Transverse colon (tissue), 4 donors: Measurements from ENCODE around the gene VAV2. TPM values are rescaled to one million over a fixed set of nuclear protein-coding genes. Genes with fewer than 3 reads are reported as not detected.

Experiments
- DNase-seq: peaks from one replicate; pipeline ENCODE4 v3.0.0-alpha.2; 2019
- H3K27ac ChIP-seq, 4 donors: fragments of 200-600 bp; sonication (generic); 2 replicates each; pipeline ENCODE4 v1.5.1; 2016 to 2018; ENCODE audit warnings: inconsistent platforms in 4 of 4
- H3K27me3 ChIP-seq: fragments of 200-600 bp; sonication (generic); 2 replicates; pipeline ENCODE4 v1.5.1; 2017; ENCODE audit warnings: inconsistent platforms
- H3K36me3 ChIP-seq, 4 donors: fragments of 200-600 bp; sonication (generic); 2 replicates each; pipeline ENCODE4 v1.5.1; 2017 to 2019; ENCODE audit warnings: inconsistent platforms in 4 of 4
- H3K4me1 ChIP-seq, 4 donors: fragments of 200-600 bp; sonication (generic); 2 replicates each; pipeline ENCODE4 v1.5.1; 2017 to 2020; ENCODE audit warnings: inconsistent platforms in 4 of 4
- H3K4me3 ChIP-seq, 4 donors: fragments of 200-600 bp; sonication (generic); 1 replicate in 1 of 4; 2 replicates in 3 of 4; pipeline versions ENCODE4 v1.5.1 to v1.6.1; 2017 to 2019; ENCODE audit warnings: inconsistent platforms in 4 of 4
- H3K9me3 ChIP-seq, 2 donors: fragments of 200-600 bp; sonication (generic); 2 replicates each; pipeline ENCODE4 v1.5.1; 2017 to 2019; ENCODE audit warnings: inconsistent platforms in 2 of 2
- CTCF ChIP-seq, 5 experiments: fragments of 200-600 bp in 3 of 5; fragments of 450-650 bp in 2 of 5; sonication (generic) in 3 of 5; IDR thresholded peaks; 1 replicate in 2 of 5; 2 replicates in 3 of 5; pipeline ENCODE4 v1.5.1; 2016 to 2017; ENCODE audit warnings: antibody characterized with exemption in 5 of 5, inconsistent platforms in 3 of 5, mild to moderate bottlenecking in 2 of 5, moderate library complexity in 1 of 5
- EP300 ChIP-seq: sonication (generic); formaldehyde crosslinking; IDR thresholded peaks from one replicate; pipeline ENCODE4 v1.6.1; 2017; ENCODE audit warnings: antibody characterized with exemption, low read depth
- POLR2A ChIP-seq: fragments of 450-650 bp; IDR thresholded peaks from one replicate; pipeline ENCODE4 v1.6.1; 2016; ENCODE audit warnings: antibody characterized with exemption, mild to moderate bottlenecking, moderate library complexity
- POLR2AphosphoS5 ChIP-seq, 3 donors: sonication (generic); formaldehyde crosslinking; IDR thresholded peaks; one replicate each; pipeline ENCODE4 v1.6.1; 2016; ENCODE audit warnings: antibody characterized with exemption in 3 of 3
- WGBS, 2 donors: methylation state at CpG; one replicate each; pipeline ENCODE4 v1.1.5; 2018; ENCODE audit warnings: low coverage in 1 of 2; 5-methylcytosine and 5-hydroxymethylcytosine counted together
- in situ Hi-C, 4 donors: fragments of 200-750 bp; cut with MboI; loops; one replicate each; pipeline versions ENCODE4 v1.15.0 to v1.15.1; 2017; ENCODE audit warnings: low sequenced_read_pairs in 3 of 4, low pct_ligation_motif_present in 1 of 4, low pct_unique_long_range_greater_than_20kb in 1 of 4
- intact Hi-C: fragments of 100-400 bp; cut with DNase I; formaldehyde crosslinking; loops from one replicate; pipeline ENCODE4 v1.15.1; 2023; ENCODE audit warnings: low total_unique reads
- total RNA-seq, 4 donors: library from RNA; depleted of rRNA; stranded (reverse); fragments of >200 nt; gene quantifications; one replicate each; pipeline ENCODE4 v1.1.0, GENCODE V29; 2016

The VAV2 gene
- total RNA-seq, 4 donors from 2014 or later: 8.2 to 52.4 (median 24.5) TPM

- Histone ChIP-seq H3K9me3 (peaks cover 0 to 7% of the 10 kb centered on the region in 2 donors), H3K27me3 (no peaks in the 10 kb centered on the region), H3K36me3 (no peaks in the 10 kb centered on the region), H3K4me3 (no peak overlapping the region), H3K4me1 (peaks cover 4 to 35% (median 9%) of the 10 kb centered on the region in 4 donors), H3K27ac (no peak overlapping the region)
- in situ Hi-C loops (no loop called here), intact Hi-C loops (no loop called here)
- TF ChIP-seq POLR2AphosphoS5 (IDR thresholded peaks at IDR 0.05) (no peak), POLR2A (no peak), EP300 (no peak), CTCF (IDR thresholded peaks at IDR 0.05) (no peak)
- 90% methylated on average over 17 of the region's 18 CpGs; no CpG with 5 or more reads in 1 of the 2 donors for WGBS, 2 donors
- DNase-seq: no peak
These were observed 30.6 kb downstream of the VAV2 start for GRCh38 chr9:133961226-133962165.

GRCh38 chr9:133960568-133961129 is 31.5 kb downstream of the VAV2 start:
- no peak for TF ChIP-seq POLR2A
- no peak for TF ChIP-seq POLR2AphosphoS5 (IDR thresholded peaks at IDR 0.05)
- TF ChIP-seq EP300: no peak
- TF ChIP-seq CTCF (IDR thresholded peaks at IDR 0.05): peak in 2 of 5 experiments; percentile 8 to 30
- DNase-seq: no peak
- peaks cover 4 to 43% (median 14%) of the 10 kb centered on the region in 4 donors for H3K4me1 ChIP-seq
- intact Hi-C loops: no loop called here
- peaks cover 0 to 7% of the 10 kb centered on the region in 2 donors for H3K9me3 ChIP-seq
- H3K36me3 ChIP-seq: no peaks in the 10 kb centered on the region
- in situ Hi-C loops: no loop called here
- WGBS, 2 donors: 88% methylated on average over 9 to 21 of the region's 21 CpGs
- H3K27me3 ChIP-seq: no peaks in the 10 kb centered on the region
- no peak overlapping the region for H3K27ac ChIP-seq
- no peak overlapping the region for H3K4me3 ChIP-seq

GRCh38 chr9:133959966-133960567 is 32.1 kb downstream of the VAV2 start:
- WGBS, 2 donors: 73 to 87% methylated on average over 5 to 19 of the region's 19 CpGs
- Histone ChIP-seq H3K36me3 (no peaks in the 10 kb centered on the region), H3K27me3 (no peaks in the 10 kb centered on the region), H3K27ac (no peak overlapping the region), H3K4me3 (no peak overlapping the region), H3K4me1 (peaks cover 4 to 43% (median 14%) of the 10 kb centered on the region in 4 donors), H3K9me3 (peaks cover 0 to 7% of the 10 kb centered on the region in 2 donors)
- in situ Hi-C loops (no loop called here), intact Hi-C loops (no loop called here)
- no peak for DNase-seq
- no peak for TF ChIP-seq CTCF (IDR thresholded peaks at IDR 0.05)
- no peak for TF ChIP-seq POLR2A
- no peak for TF ChIP-seq EP300
- no peak for TF ChIP-seq POLR2AphosphoS5 (IDR thresholded peaks at IDR 0.05)

- H3K27ac ChIP-seq: peak overlapping the region in 1 of 4 donors; percentile 1
- intact Hi-C loops: no loop called here
- no peak for DNase-seq
- no peak overlapping the region for H3K4me3 ChIP-seq
- no peaks in the 10 kb centered on the region for H3K36me3 ChIP-seq
- no peaks in the 10 kb centered on the region for H3K9me3 ChIP-seq
- TF ChIP-seq CTCF (IDR thresholded peaks at IDR 0.05) (no peak), POLR2AphosphoS5 (IDR thresholded peaks at IDR 0.05) (no peak), POLR2A (no peak), EP300 (no peak)
- in situ Hi-C loops: no loop called here
- WGBS, 2 donors: 72% methylated on average over 9 of the region's 9 CpGs; no CpG with 5 or more reads in 1 of the 2 donors
- no peaks in the 10 kb centered on the region for H3K27me3 ChIP-seq
- H3K4me1 ChIP-seq: peaks cover 4 to 43% (median 14%) of the 10 kb centered on the region in 4 donors
These were observed 33.0 kb downstream of the VAV2 start for GRCh38 chr9:133959171-133959570.
